ENCODE measurements around the gene PSMC3.

PSMC3 gene

GRCh38 chr11:47394322-47395222 lies 31.7 kb downstream of the PSMC3 start:
- DNase-seq (ENCODE audit: low read depth, low spot score) = no peak

- no peak for DNase-seq (ENCODE audit: low read depth, low spot score)
Observed at GRCh38 chr11:47394050-47394321, 32.3 kb downstream of the PSMC3 start.

- no peak for DNase-seq (ENCODE audit: low read depth, low spot score)
Observed at GRCh38 chr11:47393163-47394049, 32.8 kb downstream of the PSMC3 start.

GRCh38 chr11:47392546-47393162 lies 33.6 kb downstream of the PSMC3 start:
- no peak for DNase-seq (ENCODE audit: low read depth, low spot score)

- no peak for DNase-seq (ENCODE audit: low read depth, low spot score)
Observed at GRCh38 chr11:47391711-47392432, 34.4 kb downstream of the PSMC3 start.

GRCh38 chr11:47391077-47391583 lies 35.1 kb downstream of the PSMC3 start:
- DNase-seq (ENCODE audit: low read depth, low spot score) = no peak

GRCh38 chr11:47390422-47390760 lies 35.8 kb downstream of the PSMC3 start:
- DNase-seq (ENCODE audit: low read depth, low spot score) = no peak

GRCh38 chr11:47389577-47390421 lies 36.4 kb downstream of the PSMC3 start:
- no peak for DNase-seq (ENCODE audit: low read depth, low spot score)

GRCh38 chr11:47388697-47389576 lies 37.3 kb downstream of the PSMC3 start:
- DNase-seq (ENCODE audit: low read depth, low spot score) = no peak

- DNase-seq (ENCODE audit: low read depth, low spot score) = no peak
Observed at GRCh38 chr11:47387944-47388696, 38.1 kb downstream of the PSMC3 start.

GRCh38 chr11:47384498-47384897 lies 41.7 kb downstream of the PSMC3 start:
- DNase-seq (ENCODE audit: low read depth, low spot score) = no peak

GRCh38 chr11:47383071-47383470 lies 43.2 kb downstream of the PSMC3 start:
- DNase-seq (ENCODE audit: low read depth, low spot score) = no peak

GRCh38 chr11:47380078-47380477 lies 46.2 kb downstream of the PSMC3 start:
- DNase-seq (ENCODE audit: low read depth, low spot score) = no peak

- DNase-seq (ENCODE audit: low read depth, low spot score) = no peak
Observed at GRCh38 chr11:47379317-47379716, 46.9 kb downstream of the PSMC3 start.

GRCh38 chr11:47378836-47379170 lies 47.4 kb downstream of the PSMC3 start:
- DNase-seq (ENCODE audit: low read depth, low spot score) = no peak

- no peak for DNase-seq (ENCODE audit: low read depth, low spot score)
Observed at GRCh38 chr11:47378010-47378835, 48.0 kb downstream of the PSMC3 start, which contains the start of gene SPI1. TSS of gene SPI1 (minus strand) at chr11:47378547. CDS start at chr11:47378353, 194 bp downstream.

- DNase-seq (ENCODE audit: low read depth, low spot score) = no peak
Observed at GRCh38 chr11:47377571-47378009, 48.6 kb downstream of the PSMC3 start.

All from brain pericyte (primary cell).